Neural cell (in vitro differentiated cells): ENCODE results near the gene GABRB2.

Experiments
- CTCF ChIP-seq: fragments of 450-650 bp; IDR thresholded peaks from 2 replicates; pipeline ENCODE4 v1.5.1; 2014; ENCODE audit warnings: antibody characterized with exemption, mild to moderate bottlenecking, moderate library complexity; ENCODE audit not compliant: poor library complexity, severe bottlenecking
- EP300 ChIP-seq: fragments of 450-650 bp; conservative IDR thresholded peaks from 2 replicates; pipeline ENCODE4 v1.6.1; 2014; ENCODE audit warnings: antibody characterized with exemption, mild to moderate bottlenecking, moderate library complexity; ENCODE audit not compliant: poor library complexity, severe bottlenecking
- EZH2 ChIP-seq: fragments of 200-600, 300-800 bp; shearing (Covaris generic), sonication (generic); IDR thresholded peaks from 2 replicates; pipeline ENCODE4 v1.6.1; 2014; ENCODE audit warnings: antibody characterized with exemption, low read length, borderline replicate concordance, mild to moderate bottlenecking; ENCODE audit not compliant: insufficient read depth, poor library complexity, severe bottlenecking
- MXI1 ChIP-seq: fragments of 450-650 bp; conservative IDR thresholded peaks from 2 replicates; pipeline ENCODE4 v1.6.1; 2014; ENCODE audit warnings: antibody characterized with exemption, mild to moderate bottlenecking; ENCODE audit not compliant: poor library complexity, severe bottlenecking
- POLR2AphosphoS5 ChIP-seq: IDR thresholded peaks from 2 replicates; pipeline ENCODE4 v1.6.1; 2012

- TF ChIP-seq EZH2 (no peak), CTCF (no peak), POLR2AphosphoS5 (no peak), MXI1 (no peak), EP300 (no peak)
Measured at GRCh38 chr5:161266954-161267353, 279.6 kb downstream of the GABRB2 start.
